HG03175 (cell line): ENCODE data around the gene TRIM54.
"Not testable (repeated sequence)": the region's sequence is repeated elsewhere in the genome, so short reads cannot be mapped to it uniquely, and the experiment has no call there.

Source experiments
- ATAC-seq: cut with Tn5 transposase; IDR thresholded peaks from one replicate; pipeline ENCODE4 v1.9.1; 2021; ENCODE audit warnings: mild to moderate bottlenecking, moderate library complexity; ENCODE audit not compliant: unreplicated experiment

TRIM54 gene

DNA sequence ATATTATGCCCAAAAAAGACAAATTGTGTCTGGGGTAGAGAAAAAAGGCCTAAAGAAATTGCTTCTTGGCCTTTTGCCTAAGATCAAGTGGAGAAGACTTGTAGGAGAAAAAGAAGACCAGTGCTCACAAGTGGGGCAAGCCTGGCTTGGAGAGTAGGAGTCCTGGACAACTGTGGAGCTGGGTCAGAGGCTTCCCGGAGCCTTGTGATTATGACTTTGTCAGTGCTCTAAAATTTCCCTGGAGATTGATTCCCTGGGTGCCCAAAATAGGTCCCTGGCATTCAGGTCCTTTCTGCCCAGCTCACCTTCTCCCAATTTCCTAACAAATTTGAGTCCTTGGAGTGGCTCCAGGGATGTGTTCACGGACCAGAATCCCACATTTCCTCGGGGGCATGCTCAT lies 787 bp upstream of the TRIM54 start:
- ATAC-seq = no peak

DNA sequence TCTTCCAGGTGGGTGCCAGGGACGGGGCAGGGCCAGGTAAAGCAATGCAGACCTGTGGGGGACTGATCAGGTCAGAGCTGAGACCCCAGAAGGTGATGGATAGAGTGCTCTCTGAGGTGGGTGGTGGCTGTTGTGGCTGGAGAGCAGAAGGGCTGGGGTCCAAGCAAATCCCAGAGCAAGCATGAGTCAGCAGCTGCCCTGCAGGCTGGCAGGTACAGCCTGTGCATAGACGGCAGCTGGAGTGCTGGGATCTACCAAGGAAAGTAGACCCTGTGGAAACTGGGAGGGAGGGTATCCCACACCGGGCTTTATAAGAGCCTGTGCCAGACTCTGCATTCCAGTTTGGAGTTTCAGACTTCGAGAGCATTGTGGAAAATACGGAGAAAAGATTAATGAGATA lies 663 bp downstream of the TRIM54 start:
- no peak for ATAC-seq

DNA sequence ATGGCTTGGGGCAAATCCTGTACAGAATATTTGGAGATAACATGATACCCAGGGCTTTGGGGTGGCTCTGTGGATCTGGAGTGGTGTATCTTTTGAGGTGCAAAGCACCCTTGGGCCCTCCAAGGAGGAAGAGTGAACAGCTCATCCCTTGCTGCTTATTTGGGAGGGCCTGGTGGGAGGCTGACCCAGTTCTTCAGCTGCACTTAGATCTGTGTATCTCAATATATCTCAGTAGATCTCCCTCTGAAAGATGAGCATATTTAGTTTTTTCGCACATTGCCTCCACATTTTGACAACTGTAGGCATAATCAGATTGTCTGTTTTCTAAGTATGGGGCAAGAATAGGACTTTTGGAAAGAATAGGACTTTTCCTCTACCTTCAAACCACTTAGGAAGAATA lies 2.8 kb downstream of the TRIM54 start:
- no peak for ATAC-seq

DNA sequence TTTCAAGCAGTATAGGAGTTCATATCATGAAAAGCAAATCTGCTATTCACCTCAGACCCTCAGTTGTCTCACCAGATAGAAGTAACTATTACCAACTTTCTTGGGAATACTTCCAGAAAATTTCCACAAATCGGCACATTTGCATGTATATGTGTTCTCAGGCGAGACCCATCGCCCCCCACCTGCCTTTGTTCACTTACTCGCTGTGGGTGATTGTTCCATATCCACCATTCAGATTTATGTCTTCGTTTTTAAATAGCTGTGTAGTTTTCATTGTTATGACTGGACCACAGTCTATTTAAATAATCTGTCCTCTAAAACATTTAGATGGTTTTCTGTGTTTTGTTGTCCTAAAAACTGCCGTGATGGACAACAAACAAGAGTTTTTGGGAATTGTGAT lies 3.3 kb downstream of the TRIM54 start:
- ATAC-seq = no peak

DNA sequence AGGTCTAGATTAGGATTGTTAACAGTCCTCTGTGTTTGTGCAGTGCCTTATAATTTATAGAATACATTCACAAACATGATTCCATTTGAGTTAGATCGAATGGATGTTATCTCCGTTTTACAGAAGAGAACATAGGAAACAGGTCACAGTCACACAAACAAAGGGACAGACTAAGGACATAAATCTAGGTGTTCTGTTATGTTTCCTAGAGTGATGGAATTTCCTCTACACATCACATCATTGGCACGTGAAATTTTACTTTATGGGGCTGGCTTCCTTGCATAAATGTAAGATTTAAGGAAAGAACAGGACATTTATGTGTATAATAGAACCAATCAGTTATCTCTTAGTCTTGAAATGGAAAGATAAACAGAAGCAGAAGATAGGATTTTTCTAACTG lies 6.4 kb downstream of the TRIM54 start:
- no peak for ATAC-seq

DNA sequence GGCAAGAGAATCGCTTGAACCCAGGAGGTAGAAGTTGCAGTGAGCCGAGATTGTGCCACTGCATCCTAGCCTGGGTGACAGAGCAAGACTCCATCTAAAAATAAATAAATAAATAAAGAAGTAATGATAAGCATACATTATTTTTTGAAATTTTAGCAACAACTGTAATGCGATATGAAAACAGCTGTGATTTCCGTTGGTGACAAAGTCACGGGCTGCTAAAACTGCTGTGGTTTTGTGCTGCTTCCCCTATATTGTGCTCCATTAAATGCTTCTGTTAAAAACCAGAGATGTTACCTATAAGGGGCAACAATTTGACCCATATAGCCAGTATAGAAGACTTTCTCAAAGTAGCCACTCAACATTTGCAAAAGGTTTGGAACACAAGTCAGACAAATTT lies 8.3 kb downstream of the TRIM54 start:
- no peak for ATAC-seq

DNA sequence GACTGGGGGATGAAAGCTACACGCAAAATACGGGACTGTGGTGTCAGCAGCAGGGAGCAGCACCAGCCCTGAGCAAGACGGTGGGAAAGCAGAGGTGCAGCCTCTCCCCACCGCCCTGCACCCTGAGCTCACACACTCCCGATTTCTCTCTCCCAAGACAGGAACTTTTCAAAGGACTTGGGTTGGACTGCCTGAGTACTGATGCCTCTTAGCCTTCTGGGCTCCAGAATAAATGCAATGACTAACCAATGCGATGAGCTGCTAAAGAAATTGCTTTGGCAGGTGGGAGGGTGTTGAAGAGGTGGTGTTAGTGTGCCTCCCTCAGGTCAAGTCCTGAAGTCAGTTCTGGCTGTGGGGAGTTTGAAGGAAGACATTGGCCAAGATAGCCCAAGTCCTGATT lies 9.6 kb downstream of the TRIM54 start:
- ATAC-seq = no peak

DNA sequence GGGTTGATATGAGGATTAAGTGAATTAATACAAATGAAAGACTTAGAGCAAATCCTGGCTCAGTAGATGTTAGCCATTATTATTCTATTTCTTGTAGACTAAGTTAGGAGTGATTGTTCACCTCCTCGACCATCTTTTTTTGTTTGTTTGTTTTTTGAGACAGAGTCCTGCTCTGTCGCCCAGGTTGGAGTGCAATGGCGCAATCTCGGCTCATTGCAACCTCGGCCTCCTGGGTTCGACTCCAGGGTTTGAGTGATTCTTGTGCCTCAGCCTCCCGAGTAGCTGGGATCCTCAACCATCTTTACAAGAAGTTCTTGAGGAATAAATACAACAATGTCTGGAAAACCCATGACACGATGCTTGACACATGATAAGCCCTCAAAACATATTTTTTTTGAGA lies 12.7 kb downstream of the TRIM54 start:
- ATAC-seq = no peak

DNA sequence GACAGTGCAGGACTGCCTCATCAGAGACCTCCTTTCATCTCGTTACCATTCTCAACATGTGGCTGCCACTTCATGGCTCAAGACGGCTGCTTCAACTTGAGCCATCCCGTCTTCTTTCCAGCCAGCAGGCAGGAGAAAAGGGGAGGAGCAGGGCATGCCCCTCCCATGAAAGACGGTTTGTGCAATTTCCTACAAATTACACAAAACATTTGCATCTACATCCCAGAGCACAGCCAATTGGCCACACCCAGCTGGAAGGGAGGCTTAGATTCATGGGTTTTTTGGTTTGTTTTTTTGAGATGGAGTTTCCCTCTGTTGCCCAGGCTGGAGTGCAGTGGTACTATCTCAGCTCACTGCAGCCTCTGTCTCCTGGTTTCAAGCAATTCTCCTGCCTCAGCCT lies 14.3 kb downstream of the TRIM54 start:
- ATAC-seq = no peak

DNA sequence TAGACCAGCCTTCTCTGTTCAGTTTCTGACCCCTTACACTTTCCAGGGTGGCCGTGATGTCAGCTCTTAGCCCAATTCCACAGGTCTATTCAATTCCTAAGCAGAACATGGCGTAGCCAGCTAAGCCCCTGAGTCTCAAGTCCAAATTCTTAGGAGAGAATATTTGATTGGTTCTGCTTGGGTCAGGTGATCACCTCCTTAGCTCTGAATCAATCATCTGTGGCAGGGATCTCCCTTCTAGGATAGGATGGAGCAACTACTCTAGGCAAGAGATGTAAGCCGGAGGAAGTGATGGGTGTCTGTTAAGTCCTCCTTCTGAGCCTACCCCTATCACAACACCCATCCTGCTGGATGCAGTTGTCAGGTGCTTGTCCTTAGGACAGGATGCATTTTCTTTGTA lies 15.0 kb downstream of the TRIM54 start:
- no peak for ATAC-seq

DNA sequence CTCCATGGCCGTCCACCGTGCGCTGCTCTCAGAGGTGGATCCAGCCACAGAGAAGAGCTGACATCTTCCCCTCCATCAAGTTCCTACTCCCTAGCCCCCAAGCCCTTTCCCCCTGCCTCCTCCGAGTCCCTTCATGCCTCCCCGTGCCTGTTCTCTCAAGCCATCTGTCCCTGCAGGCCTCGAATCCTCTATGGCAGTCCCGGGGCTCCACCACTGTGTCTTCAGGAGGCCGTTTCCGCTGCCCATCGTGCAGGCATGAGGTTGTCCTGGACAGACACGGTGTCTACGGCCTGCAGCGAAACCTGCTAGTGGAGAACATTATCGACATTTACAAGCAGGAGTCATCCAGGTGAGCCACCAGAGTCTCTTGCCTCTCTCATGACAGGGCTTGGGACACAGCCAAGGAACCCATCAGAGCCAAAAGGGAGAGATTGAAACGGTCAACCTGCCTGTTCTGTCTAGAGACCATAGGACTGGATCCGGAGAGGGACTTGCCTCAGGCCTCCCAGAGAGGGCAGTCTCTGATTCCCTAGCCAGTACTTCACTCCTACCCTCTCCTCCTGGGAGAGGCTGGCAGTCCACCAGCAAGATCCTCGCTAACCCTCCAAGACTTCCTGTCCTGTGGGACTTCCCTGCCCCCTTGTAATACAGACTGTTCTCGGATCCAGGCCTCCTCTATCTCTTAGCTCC lies 16.3 kb downstream of the TRIM54 start:
- no peak for ATAC-seq

DNA sequence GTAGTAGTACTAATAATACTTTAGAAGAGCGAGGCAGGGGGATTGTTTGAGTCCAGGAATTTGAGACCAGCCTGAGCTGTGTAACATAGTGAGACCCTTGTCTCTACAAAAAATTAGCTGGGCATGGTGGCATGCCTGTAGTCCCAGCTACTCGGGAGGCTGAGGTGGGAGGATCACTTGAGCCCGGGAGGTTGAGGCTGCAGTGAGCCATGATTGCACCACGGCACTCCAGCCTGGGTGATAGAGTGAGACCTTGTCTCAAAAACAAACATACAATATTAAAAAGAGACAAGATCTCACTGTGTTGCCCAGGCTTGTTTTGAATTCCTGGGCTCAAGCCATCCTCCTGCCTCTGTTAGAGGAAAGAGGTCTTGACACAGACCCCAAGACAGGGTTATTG lies 18.4 kb downstream of the TRIM54 start:
- ATAC-seq = not testable (repeated sequence)

DNA sequence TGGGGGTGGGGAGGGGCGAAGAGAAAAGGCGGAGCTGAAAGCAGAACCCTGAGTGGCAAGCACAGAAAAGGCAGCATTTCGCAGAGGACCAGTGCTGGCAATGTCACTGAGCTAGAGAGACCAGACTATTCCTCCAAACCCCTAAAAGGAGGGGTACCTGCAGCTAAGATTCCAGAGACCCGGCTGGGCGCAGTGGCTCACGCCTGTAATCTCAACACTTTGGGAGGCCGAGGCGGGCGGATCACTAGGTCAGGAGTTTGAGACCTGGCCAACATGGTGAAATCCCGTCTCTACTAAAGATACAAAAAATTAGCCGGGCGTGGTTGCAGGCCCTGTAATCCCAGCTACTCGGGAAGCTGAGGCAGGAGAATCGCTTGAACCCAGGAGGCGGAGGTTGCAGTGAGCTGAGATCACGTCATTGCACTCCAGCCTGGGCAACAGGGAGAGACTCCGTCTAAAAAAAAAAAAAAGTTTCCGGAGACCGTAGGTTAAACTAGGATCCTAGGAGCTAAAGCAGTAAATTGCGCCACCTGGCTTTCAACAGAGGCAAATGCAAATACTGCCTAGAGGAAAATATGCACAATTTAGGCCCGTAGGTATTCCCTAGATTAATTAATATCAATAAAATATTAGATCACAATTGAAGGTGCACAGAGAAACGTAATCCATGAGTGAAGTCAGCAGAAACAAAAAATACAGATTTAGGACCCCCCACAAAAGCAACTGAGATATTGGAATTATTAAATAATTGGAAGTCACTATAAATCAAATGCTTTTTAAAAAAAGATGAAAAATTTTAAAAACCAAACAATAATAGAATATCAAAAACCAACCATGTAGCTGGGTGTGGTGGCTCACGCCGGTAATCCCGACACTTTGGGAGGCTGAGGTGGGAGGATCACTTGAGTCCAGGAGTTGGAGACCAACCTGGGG lies 21.1 kb downstream of the TRIM54 start:
- no peak for ATAC-seq

DNA sequence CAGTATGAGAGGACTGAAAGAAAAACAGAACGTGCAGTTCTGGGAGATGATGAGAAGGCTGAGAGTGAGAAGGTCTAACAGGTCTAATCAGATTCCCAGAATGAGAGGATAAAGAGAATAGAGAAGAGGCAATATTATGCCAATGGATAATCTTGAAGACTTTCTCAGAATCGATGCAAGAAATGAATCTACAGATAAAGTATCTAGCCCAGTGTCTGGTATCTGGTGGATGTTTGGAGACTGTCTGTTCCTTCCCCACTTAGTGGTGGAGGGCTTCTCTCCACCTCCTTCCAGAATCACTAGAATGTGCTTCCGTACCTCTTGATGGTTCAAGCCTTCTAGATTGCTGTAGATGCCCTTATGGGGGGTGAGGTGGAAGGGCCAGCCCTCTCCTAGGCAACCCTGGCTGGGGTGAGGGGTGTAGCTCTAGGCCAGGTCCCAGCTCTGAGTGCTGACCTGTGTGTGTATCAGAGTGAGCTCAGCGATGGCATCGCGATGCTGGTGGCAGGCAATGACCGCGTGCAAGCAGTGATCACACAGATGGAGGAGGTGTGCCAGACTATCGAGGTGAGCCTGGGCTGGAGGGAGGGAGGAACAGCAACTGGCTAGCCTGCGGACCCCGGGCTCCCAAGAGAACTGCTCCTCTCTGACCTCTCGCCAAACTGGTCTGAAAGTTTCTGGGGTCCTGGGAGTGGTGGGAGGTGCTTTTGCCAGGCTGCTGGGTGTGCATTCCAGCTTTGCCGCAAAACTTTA lies 22.4 kb downstream of the TRIM54 start:
- no peak for ATAC-seq

DNA sequence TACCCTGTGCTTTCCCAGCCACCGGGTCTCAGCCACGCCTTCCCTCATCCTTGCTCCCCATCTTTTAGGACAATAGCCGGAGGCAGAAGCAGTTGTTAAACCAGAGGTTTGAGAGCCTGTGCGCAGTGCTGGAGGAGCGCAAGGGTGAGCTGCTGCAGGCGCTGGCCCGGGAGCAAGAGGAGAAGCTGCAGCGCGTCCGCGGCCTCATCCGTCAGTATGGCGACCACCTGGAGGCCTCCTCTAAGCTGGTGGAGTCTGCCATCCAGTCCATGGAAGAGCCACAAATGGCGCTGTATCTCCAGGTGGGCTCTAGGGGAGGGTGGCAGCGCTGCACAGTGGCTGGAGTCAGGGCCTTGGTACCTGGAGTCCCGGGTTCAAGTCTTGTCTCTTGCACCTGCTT lies 23.3 kb downstream of the TRIM54 start:
- no peak for ATAC-seq

DNA sequence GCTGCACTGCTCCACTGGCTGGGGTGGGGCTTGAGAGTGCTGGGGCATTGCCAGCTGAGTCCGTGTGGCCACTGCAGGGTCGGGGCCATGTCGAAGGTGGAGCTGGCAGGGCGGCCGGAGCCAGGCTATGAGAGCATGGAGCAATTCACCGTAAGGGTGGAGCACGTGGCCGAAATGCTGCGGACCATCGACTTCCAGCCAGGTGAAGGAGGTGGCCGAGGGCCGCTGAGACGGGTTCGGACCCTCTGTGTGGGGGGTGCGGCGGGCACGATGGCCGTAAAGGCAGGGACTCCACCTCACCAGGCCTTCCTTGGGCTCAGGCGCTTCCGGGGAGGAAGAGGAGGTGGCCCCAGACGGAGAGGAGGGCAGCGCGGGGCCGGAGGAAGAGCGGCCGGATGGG lies 23.9 kb downstream of the TRIM54 start:
- no peak for ATAC-seq

DNA sequence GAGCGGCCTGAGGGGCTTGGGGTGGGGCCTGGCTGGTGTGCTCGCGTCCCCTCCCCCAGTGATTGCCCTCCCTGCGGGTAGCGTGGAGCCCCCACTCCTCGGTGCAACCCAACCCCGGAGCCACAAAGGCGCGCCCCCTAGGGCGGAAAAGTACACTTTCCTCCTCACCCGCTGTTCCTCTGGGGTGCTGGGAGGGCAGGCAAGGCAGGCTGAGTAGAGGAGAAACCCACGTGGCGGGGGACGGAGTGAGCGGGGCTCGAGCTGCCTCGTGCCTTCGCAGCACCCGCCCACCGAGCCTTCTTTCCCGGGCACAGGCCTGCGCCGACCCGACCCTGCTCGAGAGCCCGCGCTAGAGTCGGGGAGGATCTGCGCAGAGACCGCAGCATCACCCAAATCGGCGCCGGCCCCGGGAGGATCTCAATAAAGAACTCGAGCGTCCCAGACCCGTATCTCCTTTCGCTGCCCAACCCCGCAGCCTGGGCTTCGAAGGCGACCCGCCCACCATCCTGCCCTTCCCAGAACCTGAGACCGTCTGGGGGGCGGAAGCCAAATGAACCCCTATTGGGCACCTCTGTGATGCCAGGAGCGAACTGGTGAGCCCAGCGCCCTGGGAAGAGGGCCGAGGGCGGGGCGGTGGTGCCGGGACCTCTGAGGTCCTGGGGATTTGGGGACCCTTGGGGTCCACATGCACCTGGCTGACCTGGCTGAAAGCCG lies 24.5 kb downstream of the TRIM54 start:
- ATAC-seq = no peak

DNA sequence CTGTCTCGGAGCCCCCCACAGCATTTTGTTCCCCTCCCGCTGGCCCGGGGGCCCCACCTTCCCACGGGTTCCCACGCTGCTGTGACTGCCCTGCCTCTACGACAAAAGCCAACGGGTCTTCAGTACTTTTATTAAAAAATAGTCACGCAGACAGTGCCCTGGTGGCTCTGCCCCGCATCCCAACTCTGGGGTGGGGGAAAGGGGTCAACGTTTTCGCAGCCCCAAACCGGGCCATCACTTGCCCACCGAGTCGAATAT lies 25.0 kb downstream of the TRIM54 start:
- ATAC-seq = no peak

DNA sequence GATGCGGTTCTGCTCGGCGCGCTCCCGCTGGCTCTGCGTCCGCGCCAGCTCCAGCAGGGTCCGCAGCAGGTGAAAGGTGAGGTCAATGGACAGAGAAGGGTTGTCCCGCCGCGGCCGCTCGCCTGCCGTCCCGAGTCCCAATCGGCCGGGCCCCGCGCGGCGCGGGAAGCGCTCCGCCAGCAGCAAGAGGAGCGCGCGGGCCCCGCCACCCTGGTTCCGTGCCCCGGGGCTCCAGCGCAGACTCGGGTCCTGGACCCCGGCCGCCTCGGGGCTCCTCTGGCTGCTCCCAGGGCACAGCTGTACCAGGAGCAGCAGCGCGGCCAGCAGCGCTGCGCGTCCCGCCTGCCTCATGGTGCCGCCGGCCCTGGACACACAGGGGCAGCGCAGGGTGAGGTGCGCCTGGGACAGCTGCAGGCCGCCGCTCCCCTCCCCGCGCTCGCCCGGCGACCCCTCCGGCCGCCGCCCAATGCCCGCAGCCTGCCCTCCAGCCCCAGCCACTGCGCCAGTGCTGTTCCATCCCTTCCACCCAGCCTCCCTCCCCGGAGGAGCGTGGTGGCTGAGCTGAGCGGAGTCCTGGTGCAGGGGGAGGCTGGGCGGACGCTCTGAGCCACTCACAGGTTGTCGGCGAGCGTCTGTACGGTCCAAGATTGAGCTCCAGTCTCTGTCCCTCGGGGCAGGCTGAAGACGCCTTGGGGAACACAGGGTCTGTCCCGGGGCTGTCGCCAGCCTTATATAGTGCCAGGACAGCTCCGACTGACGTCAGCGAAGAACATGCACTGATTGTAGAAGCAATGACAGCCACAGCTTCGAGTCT lies 25.5 kb downstream of the TRIM54 start:
- ATAC-seq = no peak

DNA sequence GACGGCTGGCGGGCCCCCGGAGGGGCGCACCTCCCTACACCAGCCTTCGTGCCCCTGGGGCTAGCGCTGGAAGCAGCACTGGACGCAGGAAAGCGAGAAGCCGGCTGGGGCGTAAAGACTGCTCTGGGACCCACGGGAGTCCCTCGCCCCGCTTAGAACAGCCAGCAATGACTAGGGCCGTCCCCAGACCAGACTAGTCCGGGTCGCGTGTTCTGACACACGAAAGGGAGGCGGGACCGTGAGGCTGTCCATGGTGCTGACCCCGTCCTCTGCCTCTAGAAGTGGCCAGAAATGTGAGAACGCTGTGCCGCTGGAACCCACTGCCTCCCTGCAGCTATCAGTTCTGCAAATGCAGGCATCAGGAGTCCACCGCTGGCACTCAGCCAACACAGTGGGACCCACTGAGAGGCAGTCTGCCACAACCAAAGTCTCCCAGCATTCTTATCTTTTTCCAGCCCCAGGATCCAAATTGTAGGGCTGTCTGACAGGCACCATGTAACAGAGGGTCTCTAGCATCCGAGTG lies 26.2 kb downstream of the TRIM54 start, which contains the start of gene UCN:
TSS of gene UCN (minus strand) at position 87 of the 523 bp plus-strand sequence. CDS start 550 bp downstream, outside the sequence.
- ATAC-seq = no peak
